Activated CD4-positive, alpha-beta memory T cell treated with anti-CD3 and anti-CD28 coated beads, Interleukin-2, amount 10 ng/mL, durations not matched to agents 7 days and 5 days (primary cell): Measurements from ENCODE around the gene RPS6KA4. TPM values are rescaled to one million over a fixed set of nuclear protein-coding genes. Genes with fewer than 3 reads are reported as not detected.

Source experiments
- CTCF ChIA-PET: fragments of 350-600 bp; sonication (Branson Sonifier 250); formaldehyde crosslinking; loops from one replicate; lab custom pipeline; 2021; ENCODE audit warnings: antibody characterized with exemption, inconsistent platforms; lab: Charles Lee
- POLR2A ChIA-PET: fragments of 350-600 bp; sonication (Branson Sonifier 250); formaldehyde crosslinking; loops from one replicate; lab custom pipeline; 2021; ENCODE audit warnings: antibody characterized with exemption; lab: Charles Lee
- DNase-seq: peaks from one replicate; pipeline ENCODE4 v3.0.0-alpha.2; 2020
- H3K27ac Mint-ChIP-seq: one replicate; pipeline ENCODE4 v1.8.0; 2021; ENCODE audit warnings: mild to moderate bottlenecking, mixed read lengths
- H3K27me3 Mint-ChIP-seq: one replicate; pipeline ENCODE4 v1.8.0; 2021; ENCODE audit warnings: mixed read lengths
- H3K36me3 Mint-ChIP-seq: one replicate; pipeline ENCODE4 v1.8.0; 2021; ENCODE audit warnings: low read depth, mixed read lengths
- H3K4me1 Mint-ChIP-seq: one replicate; pipeline ENCODE4 v1.8.0; 2021; ENCODE audit warnings: mixed read lengths
- H3K4me3 Mint-ChIP-seq: one replicate; pipeline ENCODE4 v1.8.0; 2021; ENCODE audit warnings: mild to moderate bottlenecking, mixed read lengths
- H3K9me3 Mint-ChIP-seq: one replicate; pipeline ENCODE4 v1.8.0; 2021; ENCODE audit warnings: mixed read lengths
- total RNA-seq, 2 experiments: library from RNA; stranded (reverse); gene quantifications; one replicate each; pipeline ENCODE4 v1.2.3, GENCODE V29; 2021

Gene RPS6KA4
- total RNA-seq, 2 experiments from 2014 or later = 40.2 to 43.5 TPM

GRCh38 chr11:64385945-64386704 is 27.2 kb downstream of the RPS6KA4 start:
- Mint-ChIP-seq H3K9me3 (peaks cover 9% of the 10 kb centered on the region), H3K27ac (no peak overlapping the region), H3K36me3 (no peaks in the 10 kb centered on the region), H3K4me1 (peaks cover 18% of the 10 kb centered on the region), H3K27me3 (peaks cover 6% of the 10 kb centered on the region), H3K4me3 (no peak overlapping the region)
- DNase-seq = peak; percentile 26
- ChIA-PET CTCF (no interaction called here), POLR2A (interaction anchor here (1.6 kb wide), 1 partner anchor 14 kb away, joined by 5 read pairs; no protein-coding TSS in a partner anchor)

GRCh38 chr11:64387916-64388315 is 29.0 kb downstream of the RPS6KA4 start:
- ChIA-PET POLR2A (no interaction called here), CTCF (no interaction called here)
- Mint-ChIP-seq H3K27ac (no peak overlapping the region), H3K4me3 (no peak overlapping the region), H3K36me3 (no peaks in the 10 kb centered on the region), H3K4me1 (peaks cover 24% of the 10 kb centered on the region), H3K27me3 (peaks cover 6% of the 10 kb centered on the region), H3K9me3 (peaks cover 9% of the 10 kb centered on the region)
- no peak for DNase-seq

- H3K4me1 Mint-ChIP-seq = peaks cover 24% of the 10 kb centered on the region
- peaks cover 9% of the 10 kb centered on the region for H3K9me3 Mint-ChIP-seq
- no peak overlapping the region for H3K4me3 Mint-ChIP-seq
- peaks cover 4% of the 10 kb centered on the region for H3K27me3 Mint-ChIP-seq
- H3K36me3 Mint-ChIP-seq = no peaks in the 10 kb centered on the region
- ChIA-PET CTCF (no interaction called here), POLR2A (no interaction called here)
- no peak for DNase-seq
- H3K27ac Mint-ChIP-seq = no peak overlapping the region
Measured at GRCh38 chr11:64388894-64389293, 29.9 kb downstream of the RPS6KA4 start.

- peaks cover 24% of the 10 kb centered on the region for H3K4me1 Mint-ChIP-seq
Measured at GRCh38 chr11:64389851-64390250, 30.9 kb downstream of the RPS6KA4 start.

GRCh38 chr11:64390558-64390957 is 31.6 kb downstream of the RPS6KA4 start:
- Mint-ChIP-seq H3K27ac (no peak overlapping the region), H3K4me1 (peaks cover 24% of the 10 kb centered on the region), H3K27me3 (peaks cover 8% of the 10 kb centered on the region), H3K4me3 (no peak overlapping the region), H3K9me3 (peaks cover 9% of the 10 kb centered on the region), H3K36me3 (no peaks in the 10 kb centered on the region)
- ChIA-PET POLR2A (no interaction called here), CTCF (interaction anchor here (0.6 to 2.7 kb wide), 3 partner anchors 52 to 62 kb away, joined by 3 to 13 read pairs (median 3); no protein-coding TSS in a partner anchor)
- DNase-seq = no peak

More at GRCh38 chr11:64389851-64390250, 30.9 kb downstream of the RPS6KA4 start:
- H3K36me3 Mint-ChIP-seq = no peaks in the 10 kb centered on the region
- CTCF ChIA-PET = interaction anchor here (1.2 to 2.7 kb wide), 2 partner anchors 53 to 60 kb away, joined by 3 to 13 read pairs; no protein-coding TSS in a partner anchor
- H3K27me3 Mint-ChIP-seq = peaks cover 8% of the 10 kb centered on the region
- H3K27ac Mint-ChIP-seq = no peak overlapping the region
- H3K4me3 Mint-ChIP-seq = no peak overlapping the region
- no peak for DNase-seq
- POLR2A ChIA-PET = no interaction called here
- peaks cover 9% of the 10 kb centered on the region for H3K9me3 Mint-ChIP-seq

GRCh38 chr11:64391839-64392238 is 32.9 kb downstream of the RPS6KA4 start:
- POLR2A ChIA-PET = interaction anchor here (0.6 kb wide), 1 partner anchor 263 kb away, joined by 3 read pairs; no protein-coding TSS in a partner anchor
- CTCF ChIA-PET = interaction anchor here (0.7 to 2.7 kb wide), 2 partner anchors 58 to 670 kb away, joined by 3 to 13 read pairs; no protein-coding TSS in a partner anchor

GRCh38 chr11:64395545-64396078 is 36.6 kb downstream of the RPS6KA4 start:
- peaks cover under 1% of the 10 kb centered on the region for H3K9me3 Mint-ChIP-seq
- POLR2A ChIA-PET = no interaction called here
- H3K27me3 Mint-ChIP-seq = peaks cover 3% of the 10 kb centered on the region
- H3K27ac Mint-ChIP-seq = no peak overlapping the region
- no peak overlapping the region for H3K4me3 Mint-ChIP-seq
- DNase-seq = no peak
- CTCF ChIA-PET = no interaction called here
- H3K36me3 Mint-ChIP-seq = no peaks in the 10 kb centered on the region
- peaks cover 11% of the 10 kb centered on the region for H3K4me1 Mint-ChIP-seq

More at GRCh38 chr11:64391839-64392238, 32.9 kb downstream of the RPS6KA4 start:
- H3K27ac Mint-ChIP-seq = no peak overlapping the region
- no peak overlapping the region for H3K4me3 Mint-ChIP-seq
- no peaks in the 10 kb centered on the region for H3K36me3 Mint-ChIP-seq
- H3K27me3 Mint-ChIP-seq = peaks cover 8% of the 10 kb centered on the region
- no peak for DNase-seq
- H3K4me1 Mint-ChIP-seq = peaks cover 17% of the 10 kb centered on the region
- H3K9me3 Mint-ChIP-seq = peaks cover 9% of the 10 kb centered on the region

- no peaks in the 10 kb centered on the region for H3K36me3 Mint-ChIP-seq
- peaks cover 3% of the 10 kb centered on the region for H3K27me3 Mint-ChIP-seq
- H3K4me1 Mint-ChIP-seq = peaks cover 6% of the 10 kb centered on the region
- H3K27ac Mint-ChIP-seq = no peak overlapping the region
- no peaks in the 10 kb centered on the region for H3K9me3 Mint-ChIP-seq
- POLR2A ChIA-PET = no interaction called here
- no peak overlapping the region for H3K4me3 Mint-ChIP-seq
- CTCF ChIA-PET = no interaction called here
- DNase-seq = no peak
Measured at GRCh38 chr11:64396079-64396591, 37.2 kb downstream of the RPS6KA4 start.

GRCh38 chr11:64400102-64400501 is 41.1 kb downstream of the RPS6KA4 start:
- H3K27ac Mint-ChIP-seq = no peak overlapping the region
- no peak for DNase-seq
- POLR2A ChIA-PET = no interaction called here
- CTCF ChIA-PET = interaction anchor here (0.7 kb wide), 1 partner anchor 49 kb away, joined by 3 read pairs; no protein-coding TSS in a partner anchor
- no peaks in the 10 kb centered on the region for H3K4me1 Mint-ChIP-seq
- no peaks in the 10 kb centered on the region for H3K36me3 Mint-ChIP-seq
- H3K9me3 Mint-ChIP-seq = no peaks in the 10 kb centered on the region
- peaks cover 10% of the 10 kb centered on the region for H3K27me3 Mint-ChIP-seq
- no peak overlapping the region for H3K4me3 Mint-ChIP-seq

- H3K27ac Mint-ChIP-seq = no peak overlapping the region
- H3K4me3 Mint-ChIP-seq = no peak overlapping the region
- H3K27me3 Mint-ChIP-seq = peaks cover 10% of the 10 kb centered on the region
- no peak for DNase-seq
- H3K4me1 Mint-ChIP-seq = no peaks in the 10 kb centered on the region
- ChIA-PET CTCF (no interaction called here), POLR2A (no interaction called here)
- no peaks in the 10 kb centered on the region for H3K9me3 Mint-ChIP-seq
- no peaks in the 10 kb centered on the region for H3K36me3 Mint-ChIP-seq
Measured at GRCh38 chr11:64400667-64401066, 41.7 kb downstream of the RPS6KA4 start.

GRCh38 chr11:64401775-64402174 is 42.8 kb downstream of the RPS6KA4 start:
- H3K27ac Mint-ChIP-seq = no peak overlapping the region
- no peaks in the 10 kb centered on the region for H3K9me3 Mint-ChIP-seq
- POLR2A ChIA-PET = no interaction called here
- H3K27me3 Mint-ChIP-seq = peaks cover 10% of the 10 kb centered on the region
- CTCF ChIA-PET = no interaction called here
- H3K4me3 Mint-ChIP-seq = no peak overlapping the region
- H3K36me3 Mint-ChIP-seq = no peaks in the 10 kb centered on the region
- DNase-seq = no peak
- H3K4me1 Mint-ChIP-seq = no peaks in the 10 kb centered on the region

- H3K27ac Mint-ChIP-seq = no peak overlapping the region
- no peak overlapping the region for H3K4me3 Mint-ChIP-seq
- CTCF ChIA-PET = interaction anchor here (1.4 kb wide), 1 partner anchor 46 kb away, joined by 3 read pairs; no protein-coding TSS in a partner anchor
- no peaks in the 10 kb centered on the region for H3K4me1 Mint-ChIP-seq
- peaks cover 10% of the 10 kb centered on the region for H3K27me3 Mint-ChIP-seq
- POLR2A ChIA-PET = no interaction called here
- no peak for DNase-seq
- no peaks in the 10 kb centered on the region for H3K9me3 Mint-ChIP-seq
- no peaks in the 10 kb centered on the region for H3K36me3 Mint-ChIP-seq
Measured at GRCh38 chr11:64403106-64403505, 44.1 kb downstream of the RPS6KA4 start.
